Inflammatory macrophage treated with lipopolysaccharide for 4 hours (primary cell): Measurements from ENCODE around the gene ICAM3.

Experiments used
- DNase-seq: peaks from one replicate; pipeline ENCODE4 v3.0.0-alpha.2; 2020

Gene ICAM3

DNA sequence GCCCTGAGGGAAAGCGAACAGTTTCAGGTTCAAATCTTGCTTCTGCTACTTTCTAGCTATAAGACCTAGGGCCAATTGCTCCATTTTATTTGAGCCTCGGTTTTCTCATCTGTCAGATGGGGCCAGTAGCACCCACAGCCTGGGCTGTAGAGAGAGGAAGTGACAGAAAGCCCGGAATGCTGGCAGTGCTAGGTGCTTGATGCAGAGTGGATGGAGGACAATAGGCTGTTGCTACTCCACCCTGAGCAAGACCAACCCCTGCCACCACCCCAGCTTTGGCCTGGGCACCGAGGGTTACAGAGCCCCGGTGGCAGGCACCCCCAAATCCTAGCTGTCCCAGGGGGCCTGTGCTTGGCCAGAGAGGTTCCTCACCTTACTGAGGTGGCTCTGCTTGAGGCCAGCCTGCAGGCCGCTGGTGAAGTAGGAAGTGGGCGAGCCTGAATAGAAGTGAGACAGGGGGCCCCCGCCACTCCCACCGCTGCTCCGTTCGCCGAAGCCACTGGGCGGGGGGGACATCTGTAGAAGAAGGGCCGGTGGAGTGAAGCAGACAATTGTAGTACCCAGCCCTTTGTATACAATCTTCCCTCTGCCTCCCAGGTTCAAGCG, 21.5 kb downstream of the ICAM3 start:
- no peak for DNase-seq

DNA sequence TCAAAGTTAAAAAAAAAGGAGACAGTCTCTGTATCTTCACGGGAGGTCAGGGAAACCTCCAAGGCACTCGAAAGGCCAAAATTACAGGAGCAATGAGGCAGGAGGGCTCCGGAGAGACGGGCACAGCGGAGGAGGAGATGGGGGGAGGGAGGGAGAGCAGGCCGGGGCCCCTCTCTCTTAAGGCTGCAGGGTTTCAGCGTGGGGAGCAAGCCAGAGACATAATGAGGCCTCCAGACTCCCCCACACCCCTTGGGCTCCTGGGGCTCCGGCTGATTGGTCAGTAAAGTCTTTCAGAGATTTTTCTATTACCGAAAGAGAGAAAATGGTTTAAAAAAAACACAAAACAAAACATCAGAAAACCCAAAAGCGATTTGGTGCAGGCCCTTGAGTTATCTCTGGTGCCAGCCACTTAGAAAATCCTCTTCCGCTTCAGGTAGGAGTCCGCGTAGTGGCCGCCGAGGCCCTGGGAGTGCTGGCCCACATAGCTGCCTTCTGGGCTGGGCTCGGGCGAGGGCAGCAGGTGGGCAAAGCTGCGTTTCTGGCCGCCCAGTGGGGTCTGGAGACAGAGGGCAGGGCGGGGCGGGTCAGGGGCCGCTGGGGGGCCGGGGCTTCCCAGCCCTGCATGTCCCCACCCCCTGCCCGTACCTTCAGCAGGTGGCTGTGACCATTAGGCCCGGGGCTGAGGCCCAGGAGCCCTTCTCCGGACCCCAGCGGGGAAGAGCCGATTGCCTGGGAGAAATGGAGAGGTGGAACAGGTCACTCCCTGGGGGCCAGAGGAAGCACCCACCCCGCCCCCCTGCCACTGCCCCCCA, 22.2 kb downstream of the ICAM3 start:
- no peak for DNase-seq

DNA sequence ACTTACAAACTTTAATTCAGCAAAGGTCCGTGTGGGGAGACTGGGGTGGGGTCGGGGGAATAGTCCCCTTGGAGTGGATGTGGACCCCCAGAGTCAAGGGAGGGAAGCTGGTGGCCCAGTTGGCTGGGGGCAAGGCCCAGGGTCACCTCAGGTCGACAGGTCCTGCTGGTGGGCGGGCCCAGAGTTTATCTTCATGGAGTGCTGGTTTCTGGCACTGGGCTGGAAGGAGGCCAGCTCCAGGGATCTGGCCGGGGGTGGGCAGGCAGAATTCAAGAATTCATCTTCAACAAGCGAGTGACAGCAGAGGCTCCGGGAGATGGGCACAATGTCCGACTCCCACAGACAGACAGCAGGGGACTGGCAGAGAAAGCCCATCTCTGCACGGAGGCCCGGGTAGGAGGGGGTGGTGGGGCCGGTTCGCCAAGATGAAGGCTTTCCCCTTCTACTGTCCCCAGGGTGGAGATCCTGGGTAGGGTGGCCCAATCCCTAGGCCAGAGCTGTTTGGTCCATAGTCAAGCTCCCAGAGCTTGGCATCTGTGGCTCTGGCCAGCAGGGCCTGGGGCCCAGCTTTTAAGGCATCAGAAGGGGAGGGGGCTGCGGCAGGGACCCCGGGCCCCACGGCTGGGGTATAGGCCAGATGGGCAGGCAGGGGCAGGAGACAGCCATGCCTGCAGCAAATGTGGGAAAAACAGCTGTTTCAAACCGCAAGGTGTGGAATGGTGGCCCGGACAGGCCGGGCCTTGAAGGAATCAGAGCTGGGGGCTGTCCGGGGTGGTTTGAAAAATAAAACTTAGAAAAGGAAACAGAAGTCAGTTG, 23.0 kb downstream of the ICAM3 start:
- DNase-seq = no peak

DNA sequence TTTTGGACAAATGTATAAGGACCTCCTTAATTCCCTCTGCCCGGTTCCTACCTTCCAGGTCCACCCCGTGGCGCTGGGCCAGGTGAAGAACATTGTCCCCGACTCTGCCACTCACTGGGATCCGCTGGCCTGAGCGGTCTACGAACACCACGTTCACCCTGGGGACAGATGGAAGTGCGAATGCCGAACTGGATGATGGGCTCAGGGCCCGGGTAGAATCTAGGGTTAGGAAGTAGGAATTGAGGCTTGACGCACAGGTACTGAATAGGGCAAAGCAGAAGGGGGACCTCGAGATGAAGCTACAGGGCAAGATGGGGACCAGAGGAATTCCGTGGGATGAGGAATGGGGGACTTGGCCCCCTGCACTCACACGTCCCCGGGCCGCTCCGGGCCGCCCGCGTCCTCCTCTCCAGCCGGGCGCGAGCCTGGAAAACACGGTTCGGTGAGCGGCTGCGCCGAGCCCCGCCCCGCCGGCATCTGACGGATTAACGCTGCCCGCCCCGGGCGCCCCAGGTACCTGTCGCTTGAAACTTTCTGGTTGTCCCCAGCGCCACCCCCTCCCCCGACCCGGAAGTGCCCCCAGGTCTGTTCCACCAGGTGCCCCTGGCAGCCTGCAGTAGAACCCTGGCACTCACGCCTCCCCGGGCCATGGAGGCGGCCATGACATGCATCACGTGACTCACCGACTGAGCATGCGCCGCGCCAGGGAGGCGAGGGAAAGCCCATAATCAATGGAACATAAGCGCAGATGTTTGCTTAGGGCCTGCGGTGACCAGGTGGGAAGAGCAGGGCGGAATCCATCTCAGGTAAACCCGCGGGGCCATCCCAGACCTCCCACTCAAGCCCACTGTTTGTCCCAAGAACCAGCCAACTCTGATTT, 23.8 kb downstream of the ICAM3 start, which contains the start of gene FDX2:
Gene FDX2 (minus strand): TSS at position 681 of the 880 bp plus-strand sequence. CDS start 19 bp downstream, at position 662.
- DNase-seq = peak; percentile 82

DNA sequence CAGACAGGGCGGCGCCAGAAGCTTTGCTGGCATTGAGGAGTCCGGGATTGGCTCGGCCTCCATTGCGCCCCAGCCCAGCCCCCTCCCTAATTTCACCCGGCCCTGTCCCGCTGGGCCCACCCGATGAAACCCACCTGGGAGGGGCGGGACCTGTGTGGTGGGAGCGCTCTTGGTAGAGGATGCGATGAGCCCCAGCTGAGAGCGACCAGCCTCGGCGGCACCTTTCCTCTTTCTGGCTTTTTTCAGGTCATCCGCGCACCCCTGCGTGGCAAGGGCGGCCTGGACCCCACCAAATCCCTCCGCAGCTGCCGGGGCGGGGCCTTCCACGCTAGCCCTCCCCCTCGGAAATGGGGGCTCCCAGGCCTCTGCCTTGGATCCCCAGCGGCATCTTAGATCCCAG, 30.0 kb downstream of the ICAM3 start, which contains the start of gene ZGLP1:
Gene ZGLP1 (minus strand): TSS at position 393 of the 400 bp plus-strand sequence.
- no peak for DNase-seq

DNA sequence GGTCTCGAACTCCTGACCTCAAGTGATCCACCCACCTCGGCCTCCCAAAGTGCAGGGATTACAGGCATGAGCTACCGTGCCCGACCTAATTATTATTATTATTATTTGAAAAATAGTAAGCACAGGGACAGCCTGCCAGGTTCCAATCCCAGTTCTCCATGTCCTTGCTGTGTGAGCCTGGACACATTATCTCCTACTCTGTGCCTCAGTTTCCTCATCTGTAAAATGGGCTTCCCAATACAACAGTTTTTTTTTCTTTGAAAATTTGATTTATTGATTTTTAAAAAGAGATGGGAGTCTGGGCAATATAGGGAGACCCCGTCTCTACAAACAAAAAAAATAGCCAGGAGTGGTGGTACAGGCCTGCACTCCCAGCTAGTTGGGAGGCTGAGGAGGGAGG, 33.1 kb downstream of the ICAM3 start:
- no peak for DNase-seq

DNA sequence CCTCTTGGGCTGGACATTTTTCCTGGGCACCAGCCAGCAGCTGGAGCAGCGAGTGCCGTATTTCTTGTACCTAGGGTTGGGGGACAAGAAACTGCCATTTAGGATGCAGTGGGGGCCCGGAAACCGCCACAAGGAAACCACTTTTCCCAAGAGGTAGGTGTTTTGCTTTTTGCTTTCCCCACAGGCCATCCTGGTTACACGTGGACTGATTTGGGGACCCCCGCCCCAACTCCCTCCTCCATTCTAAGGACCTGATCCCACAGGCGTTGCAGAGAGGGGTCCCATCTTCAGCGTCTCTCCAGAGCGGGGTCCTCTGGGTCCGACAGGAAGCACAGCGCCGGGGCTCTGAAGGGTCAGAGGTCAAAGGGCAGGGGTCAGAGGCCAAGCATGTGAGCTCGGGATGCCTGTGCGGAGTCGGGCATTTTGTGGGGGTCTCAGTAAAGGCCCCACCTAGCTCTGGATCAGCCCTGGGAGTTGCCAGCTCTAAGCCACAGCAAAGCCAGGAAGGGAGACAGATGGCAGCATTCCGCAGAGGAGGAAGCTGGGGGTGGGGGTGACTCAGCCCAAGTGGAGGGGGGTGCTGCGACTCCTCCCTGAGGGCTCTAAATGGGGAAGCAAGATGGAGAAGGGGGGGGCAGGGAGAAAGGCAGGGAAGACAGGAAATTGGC, 34.2 kb downstream of the ICAM3 start:
- DNase-seq = peak; percentile 85

DNA sequence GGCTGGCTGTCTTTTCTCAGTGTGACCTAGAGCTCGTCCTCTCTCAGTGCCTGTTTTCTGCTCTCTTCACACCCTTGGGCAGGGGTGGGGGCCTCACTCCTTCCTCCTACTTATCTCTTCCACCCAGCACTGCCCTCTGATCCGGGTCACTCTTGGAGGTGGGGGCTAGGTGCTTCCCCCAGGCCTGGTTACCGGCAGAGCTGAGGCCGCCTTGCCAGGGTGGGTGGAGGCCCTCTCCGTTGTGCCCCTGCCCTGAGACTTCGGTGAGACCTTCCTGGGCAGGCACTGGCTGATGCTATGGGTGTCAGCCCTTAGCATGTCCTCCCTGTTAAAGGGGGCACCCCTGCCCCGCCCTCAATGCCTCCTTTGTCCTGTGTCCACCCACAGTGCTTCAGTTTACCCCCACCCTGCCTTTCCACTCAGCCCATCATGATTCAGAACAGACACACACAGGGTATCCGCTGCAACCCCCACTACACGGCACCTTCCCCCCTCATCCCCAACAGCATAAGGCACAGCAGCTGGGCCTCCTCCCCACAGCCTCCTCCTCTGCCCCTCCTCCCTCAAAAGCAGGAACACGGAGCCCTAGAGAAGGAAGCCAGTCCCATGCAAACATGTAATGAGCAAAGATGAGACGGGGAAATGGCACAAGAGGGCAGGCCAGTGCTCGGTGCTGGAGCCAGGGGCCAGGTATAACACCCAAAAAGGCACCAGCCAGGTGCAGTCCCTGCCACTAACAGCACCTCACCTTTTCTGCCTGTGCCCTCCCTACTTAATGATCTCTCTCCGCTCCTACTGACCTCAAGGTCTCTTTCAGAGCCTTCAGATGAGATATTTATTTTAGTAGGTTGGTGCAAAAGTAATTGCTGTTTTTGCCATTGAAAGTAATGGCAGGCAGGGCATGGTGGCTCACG, 39.6 kb downstream of the ICAM3 start:
- peak; percentile 71 for DNase-seq

DNA sequence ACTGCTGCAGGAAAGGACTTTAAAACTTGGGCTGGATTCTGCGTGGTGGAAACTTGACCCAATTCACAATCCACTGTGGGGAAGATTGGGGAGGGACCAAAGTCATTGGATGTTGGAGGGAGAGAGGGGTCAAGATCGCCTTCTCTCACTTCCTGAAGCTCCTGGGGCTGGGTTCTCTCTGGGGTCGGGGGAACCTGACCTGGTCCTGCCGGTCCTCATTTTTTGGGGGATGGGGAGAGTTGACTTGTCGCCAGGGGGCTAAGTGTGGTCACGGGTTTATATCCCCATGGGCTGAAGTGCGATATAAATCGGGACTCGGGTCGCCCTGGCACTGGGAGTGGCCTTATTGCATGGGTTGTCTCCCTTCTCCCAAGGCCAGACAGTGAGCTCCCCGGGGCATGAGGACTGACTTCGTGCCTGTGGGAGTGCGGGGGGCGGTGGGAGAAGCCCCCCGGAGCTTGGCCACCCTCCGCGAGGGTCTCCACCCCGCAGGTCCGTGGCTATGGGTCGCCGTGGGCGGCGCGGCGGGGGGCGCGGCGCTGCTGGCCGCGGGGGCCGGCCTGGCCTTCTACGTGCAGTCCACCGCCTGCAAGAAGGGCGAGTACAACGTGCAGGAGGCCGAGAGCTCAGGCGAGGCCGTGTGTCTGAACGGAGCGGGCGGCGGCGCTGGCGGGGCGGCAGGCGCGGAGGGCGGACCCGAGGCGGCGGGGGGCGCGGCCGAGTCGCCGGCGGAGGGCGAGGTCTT, 43.4 kb downstream of the ICAM3 start:
- no peak for DNase-seq

DNA sequence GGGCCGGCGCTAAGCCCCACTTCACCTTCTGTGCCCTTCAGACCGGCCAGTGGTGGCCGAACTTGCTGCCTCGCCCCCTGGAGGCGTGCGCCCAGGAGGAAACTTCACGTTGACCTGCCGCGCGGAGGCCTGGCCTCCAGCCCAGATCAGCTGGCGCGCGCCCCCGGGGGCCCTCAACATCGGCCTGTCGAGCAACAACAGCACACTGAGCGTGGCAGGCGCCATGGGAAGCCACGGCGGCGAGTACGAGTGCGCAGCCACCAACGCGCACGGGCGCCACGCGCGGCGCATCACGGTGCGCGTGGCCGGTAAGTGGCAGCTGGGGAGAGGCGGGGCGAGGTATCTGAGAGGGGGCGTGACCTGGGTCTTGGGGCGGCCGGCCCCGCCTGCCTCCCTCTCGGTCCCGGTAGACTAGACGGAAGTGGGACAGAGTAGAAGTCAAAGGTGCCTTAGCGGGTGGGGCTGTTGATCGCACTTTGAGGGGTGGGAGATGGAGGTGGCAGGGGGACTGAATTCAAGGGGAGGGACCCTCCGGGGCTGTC, 44.0 kb downstream of the ICAM3 start:
- peak; percentile 55 for DNase-seq

DNA sequence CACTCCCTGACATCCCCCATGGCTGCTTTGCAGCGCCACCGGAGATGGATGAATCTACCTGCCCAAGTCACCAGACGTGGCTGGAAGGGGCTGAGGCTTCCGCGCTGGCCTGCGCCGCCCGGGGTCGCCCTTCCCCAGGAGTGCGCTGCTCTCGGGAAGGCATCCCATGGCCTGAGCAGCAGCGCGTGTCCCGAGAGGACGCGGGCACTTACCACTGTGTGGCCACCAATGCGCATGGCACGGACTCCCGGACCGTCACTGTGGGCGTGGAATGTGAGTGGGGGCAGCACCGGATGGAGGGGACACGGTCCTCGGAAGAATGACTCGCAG, 45.1 kb downstream of the ICAM3 start:
- no peak for DNase-seq

DNA sequence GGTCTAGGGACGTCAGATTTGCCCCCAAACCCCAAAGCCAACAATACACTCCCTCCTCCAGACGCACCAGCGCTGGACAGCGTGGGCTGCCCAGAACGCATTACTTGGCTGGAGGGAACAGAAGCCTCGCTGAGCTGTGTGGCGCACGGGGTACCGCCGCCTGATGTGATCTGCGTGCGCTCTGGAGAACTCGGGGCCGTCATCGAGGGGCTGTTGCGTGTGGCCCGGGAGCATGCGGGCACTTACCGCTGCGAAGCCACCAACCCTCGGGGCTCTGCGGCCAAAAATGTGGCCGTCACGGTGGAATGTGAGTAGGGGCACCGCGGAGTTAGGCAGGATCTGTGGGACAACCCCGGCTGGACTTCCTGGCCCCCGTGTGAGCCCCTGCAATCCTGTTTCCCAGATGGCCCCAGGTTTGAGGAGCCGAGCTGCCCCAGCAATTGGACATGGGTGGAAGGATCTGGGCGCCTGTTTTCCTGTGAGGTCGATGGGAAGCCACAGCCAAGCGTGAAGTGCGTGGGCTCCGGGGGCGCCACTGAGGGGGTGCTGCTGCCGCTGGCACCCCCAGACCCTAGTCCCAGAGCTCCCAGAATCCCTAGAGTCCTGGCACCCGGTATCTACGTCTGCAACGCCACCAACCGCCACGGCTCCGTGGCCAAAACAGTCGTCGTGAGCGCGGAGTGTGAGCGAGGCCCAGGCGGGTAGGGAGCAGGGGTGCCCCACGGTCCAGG, 45.6 kb downstream of the ICAM3 start:
- DNase-seq = no peak

DNA sequence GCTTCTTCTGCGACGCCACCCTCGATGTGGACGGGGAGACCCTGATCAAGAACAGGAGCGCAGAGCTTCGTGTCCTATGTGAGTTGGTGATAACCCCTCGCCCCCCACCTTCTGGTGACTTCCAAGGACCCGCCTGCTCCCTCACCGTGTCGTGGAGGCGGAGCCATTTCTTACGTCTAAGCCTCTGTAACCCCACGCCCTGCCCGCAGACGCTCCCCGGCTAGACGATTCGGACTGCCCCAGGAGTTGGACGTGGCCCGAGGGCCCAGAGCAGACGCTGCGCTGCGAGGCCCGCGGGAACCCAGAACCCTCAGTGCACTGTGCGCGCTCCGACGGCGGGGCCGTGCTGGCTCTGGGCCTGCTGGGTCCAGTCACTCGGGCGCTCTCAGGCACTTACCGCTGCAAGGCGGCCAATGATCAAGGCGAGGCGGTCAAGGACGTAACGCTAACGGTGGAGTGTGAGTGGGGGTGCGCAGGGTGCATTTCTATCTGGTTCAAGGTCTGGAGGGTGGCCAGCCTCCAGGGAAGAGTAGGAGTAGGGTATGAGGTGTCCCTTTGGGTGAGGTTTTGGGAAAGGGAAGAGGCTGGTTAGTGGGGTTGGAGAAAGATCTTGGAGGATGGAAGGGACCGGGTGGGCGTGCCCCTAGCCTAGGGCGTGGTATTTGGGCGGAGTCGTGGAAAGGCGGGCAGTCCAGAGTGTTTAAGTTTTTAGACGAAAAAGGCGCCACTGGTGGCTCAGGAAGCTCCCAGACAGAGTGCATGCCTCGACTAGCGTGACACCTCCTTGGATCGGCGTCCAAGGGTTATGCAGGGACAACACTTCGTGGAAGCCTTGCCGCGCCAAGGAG, 46.4 kb downstream of the ICAM3 start:
- DNase-seq = peak; percentile 24

DNA sequence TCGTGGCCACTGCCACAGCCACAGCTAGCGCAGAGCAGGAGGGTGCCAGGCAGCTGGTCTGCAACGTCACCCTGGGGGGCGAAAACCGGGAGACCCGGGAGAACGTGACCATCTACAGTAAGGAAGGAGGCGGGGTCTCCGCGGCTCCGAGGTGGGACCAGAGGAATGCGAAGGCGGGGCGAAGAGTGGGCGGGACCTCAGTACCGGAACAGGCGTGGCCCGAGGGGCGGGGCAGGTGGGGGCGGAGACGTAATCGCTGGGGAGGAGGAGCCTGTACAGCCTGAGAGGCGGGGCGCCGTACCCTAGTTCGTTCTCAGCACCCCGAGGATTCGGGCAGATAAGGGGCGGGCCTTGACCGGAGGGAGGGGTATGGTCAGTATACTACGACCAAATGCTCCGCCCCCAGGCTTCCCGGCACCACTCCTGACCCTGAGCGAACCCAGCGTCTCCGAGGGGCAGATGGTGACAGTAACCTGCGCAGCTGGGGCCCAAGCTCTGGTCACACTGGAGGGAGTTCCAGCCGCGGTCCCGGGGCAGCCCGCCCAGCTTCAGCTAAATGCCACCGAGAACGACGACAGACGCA, 47.1 kb downstream of the ICAM3 start:
- peak; percentile 91 for DNase-seq

DNA sequence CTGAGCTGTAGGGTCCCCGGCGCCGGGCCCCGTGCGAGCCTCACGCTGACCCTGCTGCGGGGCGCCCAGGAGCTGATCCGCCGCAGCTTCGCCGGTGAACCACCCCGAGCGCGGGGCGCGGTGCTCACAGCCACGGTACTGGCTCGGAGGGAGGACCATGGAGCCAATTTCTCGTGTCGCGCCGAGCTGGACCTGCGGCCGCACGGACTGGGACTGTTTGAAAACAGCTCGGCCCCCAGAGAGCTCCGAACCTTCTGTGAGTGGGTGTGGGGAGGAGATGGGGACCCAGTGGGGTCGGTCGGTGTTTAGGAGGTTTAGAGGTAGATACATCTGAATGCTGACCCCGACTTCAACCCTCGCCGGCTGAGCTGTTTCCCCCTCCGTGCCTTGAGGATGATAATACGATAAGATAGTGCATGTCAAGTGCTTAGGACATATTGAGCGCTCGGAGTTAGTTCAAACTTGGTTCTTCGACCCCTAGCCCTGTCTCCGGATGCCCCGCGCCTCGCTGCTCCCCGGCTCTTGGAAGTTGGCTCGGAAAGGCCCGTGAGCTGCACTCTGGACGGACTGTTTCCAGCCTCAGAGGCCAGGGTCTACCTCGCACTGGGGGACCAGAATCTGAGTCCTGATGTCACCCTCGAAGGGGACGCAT, 47.7 kb downstream of the ICAM3 start:
- DNase-seq = no peak

DNA sequence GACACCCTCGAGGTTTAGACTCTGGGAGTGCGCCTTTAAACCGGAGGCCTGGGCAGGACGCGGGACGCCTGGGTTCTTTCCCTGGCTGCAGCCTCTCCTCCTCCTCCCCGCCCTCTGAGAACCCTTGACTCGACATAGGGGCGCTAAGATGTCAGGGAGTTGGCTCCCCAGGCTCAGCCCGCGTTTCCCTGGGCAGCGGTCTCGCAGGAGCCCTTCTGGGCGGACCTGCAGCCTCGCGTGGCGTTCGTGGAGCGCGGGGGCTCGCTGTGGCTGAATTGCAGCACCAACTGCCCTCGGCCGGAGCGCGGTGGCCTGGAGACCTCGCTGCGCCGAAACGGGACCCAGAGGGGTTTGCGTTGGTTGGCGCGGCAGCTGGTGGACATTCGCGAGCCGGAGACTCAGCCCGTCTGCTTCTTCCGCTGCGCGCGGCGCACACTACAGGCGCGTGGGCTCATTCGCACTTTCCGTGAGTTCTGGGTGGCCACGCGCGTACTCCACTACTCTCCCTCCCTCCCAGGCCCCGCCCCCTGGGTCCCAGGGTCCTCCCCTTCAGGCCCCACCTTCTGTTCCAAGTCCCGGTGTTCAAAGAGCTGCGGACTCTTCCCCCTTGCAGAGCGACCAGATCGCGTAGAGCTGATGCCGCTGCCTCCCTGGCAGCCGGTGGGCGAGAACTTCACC, 48.4 kb downstream of the ICAM3 start:
- peak; percentile 58 for DNase-seq
